GM19351 (cell line): ENCODE measurements around the gene SPTBN5.
"Not testable (repeated sequence)": the region's sequence is repeated elsewhere in the genome, so short reads cannot be mapped to it uniquely, and the experiment has no call there.

Experiments
- ATAC-seq: cut with Tn5 transposase; IDR thresholded peaks from one replicate; pipeline ENCODE4 v1.9.1; 2021; ENCODE audit warnings: mild to moderate bottlenecking, moderate library complexity; ENCODE audit not compliant: unreplicated experiment

Gene SPTBN5

GRCh38 chr15:41849204-41849603 lies 44.6 kb downstream of the SPTBN5 start:
- no peak for ATAC-seq

- no peak for ATAC-seq
Measured at GRCh38 chr15:41848631-41849030, 45.2 kb downstream of the SPTBN5 start.

GRCh38 chr15:41847981-41848380 lies 45.9 kb downstream of the SPTBN5 start:
- ATAC-seq, result no peak

- ATAC-seq, result no peak
Measured at GRCh38 chr15:41847206-41847605, 46.6 kb downstream of the SPTBN5 start.

- no peak for ATAC-seq
Measured at GRCh38 chr15:41844814-41845213, 49.0 kb downstream of the SPTBN5 start.

DNA sequence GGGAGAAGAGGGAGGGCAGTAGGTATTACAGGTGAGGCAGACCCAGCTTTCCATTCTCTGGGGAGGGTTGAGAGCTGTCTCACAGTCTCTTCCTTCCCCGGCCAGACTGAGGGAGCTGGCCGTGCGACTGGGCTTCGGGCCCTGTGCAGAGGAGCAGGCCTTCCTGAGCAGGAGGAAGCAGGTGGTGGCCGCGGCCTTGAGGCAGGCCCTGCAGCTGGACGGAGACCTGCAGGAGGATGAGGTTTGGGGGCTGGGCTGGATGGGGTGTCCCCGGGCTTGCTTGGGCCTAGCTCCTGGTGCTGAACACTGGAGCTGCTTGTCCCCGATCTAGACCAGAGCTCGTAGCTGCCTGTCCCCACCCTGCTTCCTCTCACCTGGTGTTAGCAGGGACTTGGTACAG lies 50.3 kb downstream of the SPTBN5 start:
- no peak for ATAC-seq

DNA sequence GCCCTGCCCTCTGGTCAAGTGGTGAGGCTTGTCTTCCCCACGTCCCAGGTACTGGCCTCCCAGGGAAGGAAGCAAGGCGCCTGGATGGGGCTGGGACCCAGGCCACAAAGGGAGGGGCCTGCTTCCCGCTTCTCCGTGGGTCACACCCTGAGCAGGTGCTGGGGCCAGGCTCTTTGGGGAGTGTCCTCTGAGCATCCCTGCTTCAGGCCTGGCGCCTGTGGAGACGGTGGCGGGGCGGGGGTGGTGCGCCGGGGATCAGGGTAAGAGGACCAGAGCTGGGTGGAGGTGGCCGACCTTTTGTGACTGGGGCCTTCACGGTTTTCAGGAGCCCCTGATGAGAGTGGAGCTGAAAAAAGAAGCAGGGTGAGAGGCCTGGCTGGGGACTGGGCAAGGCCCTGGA lies 51.6 kb downstream of the SPTBN5 start:
- no peak for ATAC-seq

DNA sequence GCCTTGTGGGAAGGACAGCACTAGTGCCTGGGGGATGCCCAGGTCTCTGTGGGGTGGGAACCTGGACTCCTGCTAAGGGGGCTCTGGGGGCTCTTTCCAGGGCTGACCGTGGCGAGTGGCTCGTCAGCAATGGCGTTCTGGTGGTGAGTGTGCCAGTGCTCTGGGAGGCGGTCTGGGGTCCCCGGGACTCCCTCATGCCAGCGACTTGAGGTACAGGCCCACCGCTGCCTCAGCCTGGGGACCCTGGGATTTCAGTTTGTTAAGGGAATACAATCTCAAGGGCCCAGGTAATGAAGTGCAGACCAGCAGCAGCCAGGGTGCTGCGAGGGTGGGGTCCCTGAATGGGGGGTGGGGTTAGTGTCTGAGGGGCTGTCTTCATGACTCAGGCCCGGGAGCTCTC lies 52.7 kb downstream of the SPTBN5 start:
- ATAC-seq, result no peak

DNA sequence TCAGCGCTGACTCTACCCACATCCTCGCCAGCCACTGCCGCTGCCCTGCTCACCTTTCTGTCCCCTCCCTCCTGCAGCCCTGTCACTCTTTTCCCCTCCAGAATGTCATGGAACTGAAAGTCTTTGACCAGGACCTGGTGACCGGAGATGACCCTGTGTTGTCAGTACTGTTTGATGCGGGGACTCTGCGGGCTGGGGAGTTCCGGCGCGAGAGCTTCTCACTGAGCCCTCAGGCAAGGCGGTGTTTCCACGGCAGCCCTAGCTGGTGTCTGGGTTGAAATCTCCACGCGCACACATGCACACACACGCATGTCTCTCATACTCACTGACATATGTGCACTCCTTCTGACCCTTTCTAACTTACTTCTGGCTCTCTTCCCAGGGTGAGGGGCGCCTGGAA lies 53.2 kb downstream of the SPTBN5 start:
- no peak for ATAC-seq

GRCh38 chr15:41839781-41840491 lies 53.9 kb downstream of the SPTBN5 start:
- ATAC-seq, result no peak

- no peak for ATAC-seq
Measured at GRCh38 chr15:41838400-41838897, 55.4 kb downstream of the SPTBN5 start, which contains the start of gene PLA2G4B. Gene PLA2G4B, plus strand, starts transcription at chr15:41838847. Its CDS starts 67 bp downstream, at chr15:41838914.

DNA sequence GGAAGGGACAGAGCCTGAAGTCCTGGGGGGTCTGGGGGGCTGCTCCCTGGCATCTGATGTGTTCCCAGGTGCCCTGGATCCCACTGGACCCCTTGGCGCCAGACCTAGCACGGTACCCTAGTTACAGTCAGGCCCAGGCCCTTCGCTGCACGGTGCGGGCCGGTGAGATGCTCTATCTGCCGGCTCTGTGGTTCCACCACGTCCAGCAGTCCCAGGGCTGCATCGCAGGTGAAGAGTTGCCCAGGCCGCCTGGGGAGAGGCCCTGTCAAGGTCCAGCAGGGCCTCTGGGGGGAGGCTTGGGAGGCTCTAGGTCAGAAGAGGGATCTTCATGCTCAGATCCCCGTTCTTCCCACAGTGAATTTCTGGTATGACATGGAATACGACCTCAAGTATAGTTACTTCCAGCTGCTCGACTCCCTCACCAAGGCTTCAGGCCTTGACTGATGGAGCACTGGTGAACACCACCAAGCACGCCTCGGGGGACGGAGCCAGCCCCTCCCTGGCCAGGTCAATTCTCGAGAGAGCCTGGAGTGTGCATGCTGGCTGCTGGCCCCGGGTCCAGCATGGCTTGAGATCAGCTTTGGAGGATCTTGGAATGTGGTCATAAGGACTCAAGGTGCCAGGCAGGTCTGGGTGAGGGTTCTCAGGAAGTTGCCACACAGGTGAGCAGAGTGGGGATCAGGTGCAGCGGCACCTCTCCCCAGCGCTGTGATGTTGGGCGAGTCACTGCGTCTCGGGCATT lies 57.0 kb downstream of the SPTBN5 start:
- ATAC-seq, result no peak

DNA sequence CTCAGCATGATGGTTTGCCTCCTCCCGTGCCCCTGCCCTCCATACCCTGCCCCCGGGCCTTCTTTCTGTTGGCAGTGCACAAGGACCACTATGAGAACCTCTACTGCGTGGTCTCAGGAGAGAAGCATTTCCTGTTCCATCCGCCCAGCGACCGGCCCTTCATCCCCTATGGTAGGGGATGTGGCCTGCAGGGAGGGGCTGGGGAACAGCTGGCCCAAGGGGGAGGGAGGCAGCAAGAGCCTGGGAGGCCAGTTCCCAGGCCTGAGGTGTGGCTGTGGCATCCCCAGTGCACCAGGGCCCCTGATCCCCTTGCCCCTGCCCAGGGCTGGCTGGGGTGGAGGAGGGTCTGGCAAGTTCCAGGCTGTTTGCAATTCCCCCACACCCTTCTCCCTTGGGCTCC lies 57.8 kb downstream of the SPTBN5 start:
- ATAC-seq, result no peak

GRCh38 chr15:41834096-41834495 lies 59.8 kb downstream of the SPTBN5 start:
- no peak for ATAC-seq

DNA sequence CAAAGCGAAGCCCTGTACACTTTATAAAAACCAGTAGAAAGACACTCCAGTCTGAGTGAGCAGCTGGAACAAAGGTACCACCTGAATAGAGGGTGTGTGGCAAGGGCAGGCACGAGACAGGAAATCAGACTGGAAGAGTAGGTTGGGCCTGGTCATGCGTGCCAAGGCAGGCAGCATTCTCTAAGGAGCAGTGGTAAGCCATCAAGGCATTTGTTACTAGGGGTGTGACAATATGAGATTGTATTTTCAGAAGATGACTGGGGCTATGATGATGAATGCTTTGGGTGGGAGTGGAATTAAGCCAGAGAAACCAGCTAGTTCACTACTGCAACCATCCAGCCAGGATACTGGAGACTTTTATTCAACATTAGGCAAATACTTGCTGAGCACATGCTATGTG lies 61.0 kb downstream of the SPTBN5 start:
- ATAC-seq, result no peak

DNA sequence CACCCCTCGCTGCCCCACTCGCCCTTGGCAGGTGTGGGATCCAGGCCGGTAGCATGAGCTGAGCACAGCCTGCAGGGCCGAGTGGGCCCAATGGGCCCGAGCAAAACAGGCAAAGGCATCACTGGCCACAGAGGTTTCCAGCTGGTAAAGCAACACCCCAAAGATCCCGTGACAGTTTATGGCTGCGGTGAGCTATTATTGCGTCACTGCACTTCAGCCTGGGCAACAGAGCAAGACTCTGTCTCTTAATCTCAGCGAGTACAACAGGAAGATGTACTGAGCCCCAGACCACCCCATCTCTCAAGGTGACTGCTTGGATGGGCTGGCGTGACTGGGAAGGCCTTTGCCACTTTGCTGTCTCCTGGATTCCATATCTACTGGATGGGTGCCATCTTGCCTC lies 61.6 kb downstream of the SPTBN5 start:
- ATAC-seq, result no peak

DNA sequence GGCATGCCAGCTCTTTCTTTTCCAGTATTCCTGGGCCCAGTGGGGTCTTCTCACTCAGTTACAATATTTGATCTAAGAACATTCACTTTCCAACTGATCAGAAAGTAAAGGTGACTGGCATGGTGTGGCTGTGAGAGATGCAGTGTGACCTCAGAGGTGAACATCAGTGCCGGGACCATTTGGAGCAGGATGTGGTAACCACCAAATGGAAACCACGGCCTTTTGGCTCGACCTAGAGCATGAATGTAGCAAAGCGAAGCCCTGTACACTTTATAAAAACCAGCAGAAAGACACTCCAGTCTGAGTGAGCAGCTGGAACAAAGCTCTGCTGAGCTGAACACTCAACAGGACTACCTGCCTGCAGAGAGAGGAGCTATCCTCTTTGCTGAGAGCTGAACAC lies 62.6 kb downstream of the SPTBN5 start:
- not testable (repeated sequence) for ATAC-seq

DNA sequence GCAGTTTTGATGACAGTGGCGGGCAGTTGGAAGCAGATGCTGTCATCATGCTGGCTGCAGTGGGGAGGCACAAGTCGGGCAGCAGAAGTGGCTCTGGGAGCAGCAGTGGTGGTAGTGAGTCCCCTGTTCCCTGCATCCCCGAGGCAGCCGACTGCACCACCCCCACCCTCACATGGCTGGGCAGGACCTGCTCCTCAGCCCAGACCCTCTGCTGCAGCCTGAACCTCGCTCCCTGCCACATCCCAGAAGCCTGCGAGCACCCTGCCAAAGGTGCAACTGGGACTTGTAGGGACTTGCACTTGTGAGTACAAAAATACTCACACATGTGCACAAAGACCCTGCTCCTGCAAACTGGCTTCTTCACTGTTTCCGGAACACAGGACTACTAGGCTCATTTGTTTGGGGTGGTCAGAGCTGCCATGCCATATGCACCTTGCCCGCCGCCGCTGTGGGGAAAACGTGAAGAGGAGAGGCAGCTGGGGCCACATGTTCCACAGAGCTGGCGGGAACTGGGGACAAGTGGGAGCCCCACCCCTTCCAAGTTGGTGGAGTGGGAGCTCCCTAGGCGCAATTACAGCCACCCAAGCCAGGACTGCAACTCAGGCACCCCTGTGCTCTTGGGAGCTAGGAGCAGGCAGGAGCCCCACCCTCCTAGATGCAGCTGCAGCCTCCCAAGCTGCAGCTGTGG lies 63.8 kb downstream of the SPTBN5 start:
- no peak for ATAC-seq

DNA sequence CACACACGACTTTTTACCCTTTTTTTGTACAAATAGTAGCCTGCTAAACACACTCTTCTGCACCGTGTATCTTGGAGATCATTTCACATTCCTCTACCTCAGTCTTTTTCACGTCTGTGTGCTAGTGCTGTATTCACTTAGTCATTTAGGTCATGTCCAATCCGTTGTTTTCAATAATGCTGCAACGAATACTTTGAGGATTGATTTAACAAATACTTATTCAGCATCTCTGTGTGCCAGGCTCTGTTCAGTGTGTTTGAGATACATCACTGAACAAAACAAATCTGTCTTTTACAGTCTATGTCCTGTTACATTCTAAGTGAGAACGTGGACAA lies 65.1 kb downstream of the SPTBN5 start:
- ATAC-seq, result no peak

- ATAC-seq, result peak; percentile 82
Measured at GRCh38 chr15:41827880-41828806, 65.7 kb downstream of the SPTBN5 start, which contains the start of gene JMJD7. Gene JMJD7, plus strand, starts transcription at chr15:41828092. Its CDS starts 33 bp downstream, at chr15:41828125.
